Measurements from ENCODE around the gene ST3GAL6. TPM values are rescaled to one million over a fixed set of nuclear protein-coding genes. Genes with fewer than 3 reads are reported as not detected.

The ST3GAL6 gene
- total and polyA plus RNA-seq, 9 of the 15 experiments (the other 6 are each of a cell fraction or from before 2014, with no cell fraction given), result 0.14 TPM; not detected in 8

DNA sequence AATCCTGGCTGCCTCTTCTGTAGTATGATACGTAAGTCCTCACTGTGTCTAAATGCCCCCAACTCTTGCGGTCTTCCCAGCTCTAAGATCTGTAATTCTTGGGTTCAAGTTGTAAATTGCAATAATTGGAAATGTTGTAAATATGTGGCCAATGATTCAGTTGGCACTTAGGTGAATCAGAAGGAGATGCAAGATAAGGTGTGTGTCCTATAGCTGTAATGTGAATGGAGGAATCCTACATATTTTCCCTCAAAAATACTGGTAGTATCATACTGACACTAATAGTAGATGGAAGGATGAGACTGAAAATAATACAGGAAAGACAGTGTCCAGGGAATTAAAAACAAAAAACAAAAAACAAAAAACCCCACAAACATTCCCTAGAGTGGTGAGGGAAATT lies 3.5 kb upstream of the ST3GAL6 start (continued):
- no peak for TF ChIP-seq SPI1 (IDR thresholded peaks at IDR 0.05; ENCODE audit: borderline replicate concordance, low read depth, low read length)
- no peak for TF ChIP-seq PHF20 (IDR thresholded peaks at IDR 0.05; ENCODE audit: partially characterized antibody)
- TF ChIP-seq ELK1 (CRISPR knock-in tag; IDR thresholded peaks at IDR 0.05), result no peak
- TF ChIP-seq DDX20 (tag; IDR thresholded peaks at IDR 0.05; ENCODE audit: low read depth), result no peak
- no peak for TF ChIP-seq NCOR1 (IDR thresholded peaks at IDR 0.05)
- no peak for TF ChIP-seq ZNF707 (CRISPR knock-in tag; conservative IDR thresholded peaks at IDR 0.05)

GRCh38 chr3:98761643-98762229 lies 1.4 kb upstream of the ST3GAL6 start:
- 0% methylated on average over 2 of the region's 2 CpGs for WGBS (ENCODE audit: insufficient coverage, low coverage, missing lambda C conversion rate)
- intact Hi-C loops (cut with micrococcal nuclease) (no loop called here), in situ Hi-C loops (cut with MboI) (no loop called here)
- Histone ChIP-seq H2AFZ (ENCODE audit: low read depth, low read length) (no peak overlapping the region), H3K79me2 (ENCODE audit: control insufficient read depth, insufficient read depth, low read length) (no peaks in the 10 kb centered on the region), H3K36me3 (ENCODE audit: control insufficient read depth, insufficient read depth, low read length) (no peaks in the 10 kb centered on the region), H3K4me1 (replicated peaks in 1 of 2; ENCODE audit: control insufficient read depth in 2 of 2, insufficient read depth in 2 of 2, low read length in 2 of 2) (no peaks in the 10 kb centered on the region), H3K9ac (ENCODE audit: insufficient read depth in 1 of 2, low read depth in 2 of 2, low read length in 2 of 2) (no peak overlapping the region), H3K9me1 (ENCODE audit: control insufficient read depth, insufficient read depth, low read length) (no peaks in the 10 kb centered on the region), H3K27ac (ENCODE audit: extremely low read depth, low read depth, low read length) (no peak overlapping the region), H4K20me1 (replicated peaks; ENCODE audit: control insufficient read depth, insufficient read depth, low read length) (no peaks in the 10 kb centered on the region), H3K9me3 (replicated peaks; ENCODE audit: control insufficient read depth, insufficient read depth, low read depth, low read length) (no peaks in the 10 kb centered on the region), H3K4me3 (no peak overlapping the region), H3K4me2 (ENCODE audit: insufficient read depth, low read length) (no peak overlapping the region), H3K27me3 (ENCODE audit: control insufficient read depth in 2 of 2, insufficient read depth in 2 of 2, low read length in 2 of 2) (no peaks in the 10 kb centered on the region)
- DNase-seq (ENCODE audit: extremely low read depth in 1 of 4, low spot score in 3 of 4) (no peak), ATAC-seq (no peak), FAIRE-seq (no peak)
- ChIA-PET POLR2A (no interaction called here), CTCF (ENCODE audit: low intra/inter-chr PET ratio) (no interaction called here)
- no TSS peak for BruUV-seq (replicated peaks)
- TF ChIP-seq, protein P1, sequence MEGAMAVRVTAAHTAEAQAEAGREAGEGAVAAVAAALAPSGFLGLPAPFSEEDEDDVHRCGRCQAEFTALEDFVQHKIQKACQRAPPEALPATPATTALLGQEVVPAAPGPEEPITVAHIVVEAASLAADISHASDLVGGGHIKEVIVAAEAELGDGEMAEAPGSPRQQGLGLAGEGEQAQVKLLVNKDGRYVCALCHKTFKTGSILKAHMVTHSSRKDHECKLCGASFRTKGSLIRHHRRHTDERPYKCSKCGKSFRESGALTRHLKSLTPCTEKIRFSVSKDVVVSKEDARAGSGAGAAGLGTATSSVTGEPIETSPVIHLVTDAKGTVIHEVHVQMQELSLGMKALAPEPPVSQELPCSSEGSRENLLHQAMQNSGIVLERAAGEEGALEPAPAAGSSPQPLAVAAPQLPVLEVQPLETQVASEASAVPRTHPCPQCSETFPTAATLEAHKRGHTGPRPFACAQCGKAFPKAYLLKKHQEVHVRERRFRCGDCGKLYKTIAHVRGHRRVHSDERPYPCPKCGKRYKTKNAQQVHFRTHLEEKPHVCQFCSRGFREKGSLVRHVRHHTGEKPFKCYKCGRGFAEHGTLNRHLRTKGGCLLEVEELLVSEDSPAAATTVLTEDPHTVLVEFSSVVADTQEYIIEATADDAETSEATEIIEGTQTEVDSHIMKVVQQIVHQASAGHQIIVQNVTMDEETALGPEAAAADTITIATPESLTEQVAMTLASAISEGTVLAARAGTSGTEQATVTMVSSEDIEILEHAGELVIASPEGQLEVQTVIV (CRISPR knock-in tag; IDR thresholded peaks at IDR 0.05; ENCODE audit: borderline replicate concordance), result no peak
- no peak for TF ChIP-seq MYBL2 (IDR thresholded peaks at IDR 0.05; ENCODE audit: low read depth)
- TF ChIP-seq MYBL2 (CRISPR knock-in tag; IDR thresholded peaks at IDR 0.05; ENCODE audit: borderline replicate concordance), result no peak

Measured in K562 (cell line).